IPS-18c (cell line): ENCODE data around the gene CEP170B.

Experiments
- H3K4me3 ChIP-seq: 2 replicates; pipeline ENCODE4 v1.7.0; 2013; ENCODE audit warnings: low read depth, mild to moderate bottlenecking, low read length, moderate library complexity; ENCODE audit not compliant: insufficient read depth
- H3K9me3 ChIP-seq: one replicate; pipeline ENCODE4 v1.6.1; 2013; ENCODE audit warnings: mild to moderate bottlenecking, low read length, moderate library complexity; ENCODE audit not compliant: control insufficient read depth, insufficient read depth

The CEP170B gene

DNA sequence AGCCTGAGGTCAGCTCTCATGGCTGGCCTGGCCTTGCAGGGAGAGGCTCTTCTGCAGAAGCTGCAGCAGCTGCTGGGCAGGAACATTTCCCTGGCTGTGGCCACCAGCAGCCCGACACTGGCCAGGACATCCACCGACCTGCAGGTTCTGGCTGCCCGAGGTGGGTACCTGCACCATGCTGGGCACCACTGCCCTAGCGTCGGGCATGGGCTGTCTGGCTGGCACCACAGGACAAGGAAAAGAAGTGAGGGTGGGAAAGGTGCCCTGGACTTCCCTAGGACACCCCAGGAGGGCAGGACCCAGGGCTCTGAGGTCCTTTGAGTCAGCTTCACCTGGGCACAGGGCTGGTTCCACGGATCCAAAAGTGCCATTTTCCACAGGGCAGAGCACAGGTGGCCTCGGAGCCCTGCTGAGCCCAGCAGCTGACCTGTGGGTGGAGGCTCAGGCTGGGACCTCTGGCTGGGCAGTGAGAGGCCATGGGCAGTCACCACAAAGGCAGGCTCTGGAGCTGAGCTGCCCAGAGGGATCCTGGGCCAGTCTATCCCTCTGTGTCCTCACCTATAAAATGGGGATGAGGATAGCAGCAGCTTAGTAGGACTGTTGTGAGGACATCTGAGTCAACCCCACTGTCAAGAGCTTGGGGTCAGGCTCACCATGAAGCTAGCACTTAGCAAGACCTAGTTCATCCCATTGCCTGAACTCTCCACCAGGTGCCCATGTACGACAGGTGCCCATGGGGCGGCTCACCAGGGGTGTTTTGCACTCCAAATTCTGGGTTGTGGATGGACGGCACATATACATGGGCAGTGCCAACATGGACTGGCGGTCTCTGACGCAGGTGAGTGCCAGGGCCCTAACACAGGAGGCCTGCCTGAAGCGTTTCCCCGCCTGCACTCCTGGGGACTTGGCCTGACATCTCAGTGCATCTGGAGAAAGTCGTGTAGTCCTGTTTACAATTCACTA lies 64.5 kb downstream of the CEP170B start:
- no peaks in the 10 kb centered on the region for H3K9me3 ChIP-seq
- no peak overlapping the region for H3K4me3 ChIP-seq

DNA sequence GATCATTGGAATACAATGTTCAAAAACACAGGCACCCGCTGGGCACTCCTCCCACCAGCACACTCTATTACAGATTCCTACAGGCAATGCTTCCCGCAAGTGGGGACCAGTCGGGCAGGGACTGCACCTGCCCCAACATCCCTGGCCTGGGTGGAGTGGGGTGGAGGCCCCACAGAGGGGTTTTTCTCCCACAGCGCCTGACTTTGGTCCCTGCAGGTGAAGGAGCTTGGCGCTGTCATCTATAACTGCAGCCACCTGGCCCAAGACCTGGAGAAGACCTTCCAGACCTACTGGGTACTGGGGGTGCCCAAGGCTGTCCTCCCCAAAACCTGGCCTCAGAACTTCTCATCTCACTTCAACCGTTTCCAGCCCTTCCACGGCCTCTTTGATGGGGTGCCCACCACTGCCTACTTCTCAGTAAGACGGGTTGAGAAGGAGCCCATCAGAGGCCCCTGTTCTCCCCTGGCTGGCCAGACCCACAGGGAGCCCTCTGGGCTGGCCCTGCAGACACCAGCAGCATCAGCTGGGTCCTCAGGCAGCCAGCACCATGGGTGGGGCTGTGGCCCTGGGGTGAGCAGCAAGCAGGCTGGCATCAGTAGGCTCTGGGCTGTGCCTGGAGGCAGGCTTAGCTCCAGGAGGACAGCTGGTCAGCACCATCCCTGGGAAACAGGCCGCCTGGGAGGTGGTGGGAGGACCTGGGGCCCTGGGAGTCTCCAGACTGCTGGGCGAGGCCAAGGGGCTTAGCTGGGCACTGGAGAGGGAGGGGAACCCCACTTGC lies 65.6 kb downstream of the CEP170B start:
- no peaks in the 10 kb centered on the region for H3K9me3 ChIP-seq
- H3K4me3 ChIP-seq = no peak overlapping the region

DNA sequence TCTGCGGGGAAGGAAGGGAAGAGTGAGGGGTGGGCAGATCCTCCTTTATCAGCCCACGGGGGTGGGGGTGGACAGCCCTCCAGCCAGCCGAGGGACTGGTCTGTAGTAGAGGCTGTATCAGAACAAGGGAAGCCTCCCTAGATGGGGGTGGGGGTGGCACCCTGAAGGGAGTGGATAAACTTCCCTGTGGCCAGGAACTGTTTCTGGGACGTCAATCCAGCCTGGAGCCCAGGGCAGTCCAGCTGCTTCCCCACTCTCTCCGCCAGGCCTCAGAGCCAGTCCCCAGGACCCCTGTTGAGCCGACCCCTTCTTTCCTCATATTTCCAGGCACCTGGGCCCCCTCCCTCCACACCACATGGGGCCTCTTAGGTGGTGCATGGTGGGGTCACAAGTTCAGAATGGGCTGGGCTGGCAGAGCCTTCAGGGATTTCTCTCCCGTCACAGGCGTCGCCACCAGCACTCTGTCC lies 66.3 kb downstream of the CEP170B start:
- Histone ChIP-seq H3K9me3 (no peaks in the 10 kb centered on the region), H3K4me3 (no peak overlapping the region)

DNA sequence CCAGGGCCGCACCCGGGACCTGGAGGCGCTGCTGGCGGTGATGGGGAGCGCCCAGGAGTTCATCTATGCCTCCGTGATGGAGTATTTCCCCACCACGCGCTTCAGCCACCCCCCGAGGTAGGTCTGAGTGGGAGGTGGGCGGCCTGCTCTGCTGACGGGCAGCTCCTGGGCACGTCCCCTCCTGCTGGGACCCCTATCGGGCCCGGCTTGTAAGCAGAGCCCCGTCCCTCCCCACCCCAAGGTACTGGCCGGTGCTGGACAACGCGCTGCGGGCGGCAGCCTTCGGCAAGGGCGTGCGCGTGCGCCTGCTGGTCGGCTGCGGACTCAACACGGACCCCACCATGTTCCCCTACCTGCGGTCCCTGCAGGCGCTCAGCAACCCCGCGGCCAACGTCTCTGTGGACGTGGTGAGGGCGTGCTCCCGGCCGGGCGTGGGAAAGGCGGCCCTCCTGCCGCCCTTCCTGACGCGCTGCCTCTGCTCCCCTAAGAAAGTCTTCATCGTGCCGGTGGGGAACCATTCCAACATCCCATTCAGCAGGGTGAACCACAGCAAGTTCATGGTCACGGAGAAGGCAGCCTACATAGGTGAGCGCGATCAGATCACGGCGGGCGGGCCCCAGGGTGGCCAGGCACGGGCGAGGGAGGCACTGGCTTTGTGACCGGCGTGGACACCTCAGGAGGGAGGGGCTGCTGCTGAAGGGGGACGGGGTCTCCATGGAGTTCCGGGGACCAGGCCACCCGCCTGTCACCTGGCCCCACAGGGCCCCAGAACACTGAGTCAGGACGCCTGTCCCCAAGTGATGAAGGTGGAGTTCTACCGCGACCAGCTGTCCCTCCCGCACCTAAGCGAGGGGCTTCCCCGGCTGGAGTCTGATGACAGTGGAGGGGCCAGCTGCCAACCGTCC lies 67.0 kb downstream of the CEP170B start:
- Histone ChIP-seq H3K9me3 (no peaks in the 10 kb centered on the region), H3K4me3 (no peak overlapping the region)

DNA sequence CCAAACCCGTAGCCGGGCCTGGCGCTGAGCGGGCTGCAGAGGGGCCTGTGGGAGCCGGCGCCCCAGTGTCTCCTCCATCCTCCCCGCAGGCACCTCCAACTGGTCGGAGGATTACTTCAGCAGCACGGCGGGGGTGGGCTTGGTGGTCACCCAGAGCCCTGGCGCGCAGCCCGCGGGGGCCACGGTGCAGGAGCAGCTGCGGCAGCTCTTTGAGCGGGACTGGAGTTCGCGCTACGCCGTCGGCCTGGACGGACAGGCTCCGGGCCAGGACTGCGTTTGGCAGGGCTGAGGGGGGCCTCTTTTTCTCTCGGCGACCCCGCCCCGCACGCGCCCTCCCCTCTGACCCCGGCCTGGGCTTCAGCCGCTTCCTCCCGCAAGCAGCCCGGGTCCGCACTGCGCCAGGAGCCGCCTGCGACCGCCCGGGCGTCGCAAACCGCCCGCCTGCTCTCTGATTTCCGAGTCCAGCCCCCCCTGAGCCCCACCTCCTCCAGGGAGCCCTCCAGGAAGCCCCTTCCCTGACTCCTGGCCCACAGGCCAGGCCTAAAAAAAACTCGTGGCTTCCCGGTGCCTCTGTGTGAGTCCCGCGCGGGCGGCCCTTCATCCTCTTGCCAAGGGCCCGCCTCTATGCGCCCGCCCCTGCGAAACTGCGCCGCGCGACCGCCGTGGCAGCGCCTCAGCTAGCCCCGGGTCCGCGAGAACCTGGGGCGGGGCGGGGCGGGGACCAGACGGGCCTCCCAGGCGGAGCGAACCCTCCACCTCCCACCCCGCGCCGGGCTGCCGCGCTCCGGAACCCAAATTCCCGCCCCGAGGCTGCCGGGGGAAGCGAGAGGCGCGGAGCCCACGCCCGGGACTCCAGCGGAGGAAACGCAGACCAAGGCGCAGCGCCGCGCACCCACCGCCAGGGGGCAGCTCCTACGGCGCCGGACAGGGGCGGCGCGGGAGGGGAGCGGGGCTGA lies 67.9 kb downstream of the CEP170B start:
- Histone ChIP-seq H3K4me3 (peak overlapping the region; percentile 53), H3K9me3 (no peaks in the 10 kb centered on the region)

DNA sequence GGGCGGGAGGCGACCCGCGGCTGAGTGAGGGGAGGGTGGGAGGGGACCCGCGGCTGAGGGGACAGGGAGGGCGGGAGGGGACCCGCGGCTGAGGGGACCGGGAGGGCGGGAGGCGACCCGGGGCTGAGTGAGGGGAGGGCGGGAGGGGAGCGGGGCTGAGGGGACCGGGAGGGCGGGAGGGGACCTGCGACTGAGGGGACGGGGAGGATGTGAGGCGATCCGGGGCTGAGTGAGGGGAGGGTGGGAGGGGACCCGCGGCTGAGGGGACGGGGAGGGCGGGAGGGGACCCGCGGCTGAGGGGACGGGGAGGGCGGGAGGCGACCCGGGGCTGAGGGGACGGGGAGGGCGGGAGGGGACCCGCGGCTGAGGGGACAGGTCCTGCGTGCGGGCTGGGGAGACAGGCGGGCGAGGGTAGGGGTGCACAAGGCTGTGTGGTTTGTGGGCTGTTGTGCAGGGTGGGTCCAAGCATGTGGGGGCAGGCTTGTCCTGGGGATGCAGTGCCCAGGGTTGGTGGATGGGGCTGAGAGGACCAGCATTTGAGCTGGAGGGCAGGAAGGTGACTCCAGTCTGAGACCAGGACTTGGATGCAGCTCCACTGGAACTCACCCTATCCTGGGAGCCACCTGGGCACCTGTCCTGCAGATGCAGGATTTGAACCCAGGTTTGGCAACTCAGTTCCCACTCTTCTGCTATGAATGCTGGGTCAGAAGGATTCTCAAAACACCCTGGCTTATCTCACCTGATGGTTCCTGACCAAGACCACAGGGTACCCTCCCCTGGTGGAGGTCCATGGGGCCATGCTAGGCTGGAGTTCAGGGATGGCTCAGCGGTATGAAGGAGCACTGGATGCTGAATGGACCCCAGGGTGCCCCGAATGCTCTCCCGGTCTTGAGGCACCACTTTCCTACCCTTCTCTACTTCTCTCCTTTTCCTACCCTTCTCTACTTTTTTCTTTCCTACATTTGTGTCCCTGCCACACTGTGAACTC lies 69.0 kb downstream of the CEP170B start:
- H3K4me3 ChIP-seq = peak overlapping the region; percentile 40; the same call in 1 of the 2 replicates

DNA sequence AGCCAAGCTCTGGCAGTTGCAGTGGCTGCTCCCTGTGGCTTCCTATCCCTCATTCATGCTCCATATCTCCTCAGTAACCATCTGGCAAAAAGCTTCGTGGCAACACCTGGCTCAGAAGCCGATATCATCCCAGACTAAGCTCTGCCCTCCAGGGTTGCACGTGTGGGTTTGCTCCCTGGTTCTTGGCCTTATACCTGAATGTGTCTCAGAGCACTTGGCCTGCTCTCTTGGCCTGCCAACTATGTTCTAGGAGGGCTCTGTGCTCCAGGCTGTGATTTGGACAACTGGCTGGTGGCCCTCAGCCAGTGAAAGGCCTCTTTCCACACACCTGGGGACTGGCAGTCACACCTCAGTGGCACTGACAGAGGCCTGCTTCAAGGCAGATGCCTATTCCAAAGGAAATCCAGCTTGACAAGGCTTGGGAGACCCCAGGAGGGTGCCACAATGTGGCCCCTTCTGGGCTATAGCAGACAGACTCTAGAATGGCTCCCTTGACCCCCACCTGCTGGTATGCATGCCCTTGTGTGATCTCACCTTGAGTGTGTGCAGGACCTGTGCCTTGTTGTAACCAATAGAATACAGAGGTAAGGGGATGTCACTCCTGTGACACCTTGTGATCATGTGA lies 70.1 kb downstream of the CEP170B start:
- no peak overlapping the region for H3K4me3 ChIP-seq
- no peaks in the 10 kb centered on the region for H3K9me3 ChIP-seq

More for the DNA sequence above, 69.0 kb downstream of the CEP170B start:
- H3K9me3 ChIP-seq = no peaks in the 10 kb centered on the region

DNA sequence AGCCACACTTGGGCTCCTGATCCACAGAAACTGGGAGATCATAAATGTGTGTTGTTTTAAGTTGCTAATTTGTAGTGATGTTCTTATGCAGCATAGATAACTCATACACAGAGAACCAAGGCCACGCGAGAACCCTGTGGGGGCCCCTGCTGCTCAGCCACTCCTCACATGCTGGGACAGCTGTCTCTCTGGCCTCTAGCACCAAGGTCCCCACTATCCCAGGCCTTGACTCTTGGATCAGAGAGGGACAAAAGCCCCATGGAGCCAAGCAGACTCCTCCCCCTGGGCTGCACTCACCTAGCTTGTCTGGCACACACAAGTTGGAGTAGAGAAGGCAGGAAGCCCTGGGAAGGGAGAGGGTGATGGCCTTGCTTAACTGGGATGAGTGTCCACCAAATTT lies 70.9 kb downstream of the CEP170B start:
- Histone ChIP-seq H3K9me3 (no peaks in the 10 kb centered on the region), H3K4me3 (no peak overlapping the region)

DNA sequence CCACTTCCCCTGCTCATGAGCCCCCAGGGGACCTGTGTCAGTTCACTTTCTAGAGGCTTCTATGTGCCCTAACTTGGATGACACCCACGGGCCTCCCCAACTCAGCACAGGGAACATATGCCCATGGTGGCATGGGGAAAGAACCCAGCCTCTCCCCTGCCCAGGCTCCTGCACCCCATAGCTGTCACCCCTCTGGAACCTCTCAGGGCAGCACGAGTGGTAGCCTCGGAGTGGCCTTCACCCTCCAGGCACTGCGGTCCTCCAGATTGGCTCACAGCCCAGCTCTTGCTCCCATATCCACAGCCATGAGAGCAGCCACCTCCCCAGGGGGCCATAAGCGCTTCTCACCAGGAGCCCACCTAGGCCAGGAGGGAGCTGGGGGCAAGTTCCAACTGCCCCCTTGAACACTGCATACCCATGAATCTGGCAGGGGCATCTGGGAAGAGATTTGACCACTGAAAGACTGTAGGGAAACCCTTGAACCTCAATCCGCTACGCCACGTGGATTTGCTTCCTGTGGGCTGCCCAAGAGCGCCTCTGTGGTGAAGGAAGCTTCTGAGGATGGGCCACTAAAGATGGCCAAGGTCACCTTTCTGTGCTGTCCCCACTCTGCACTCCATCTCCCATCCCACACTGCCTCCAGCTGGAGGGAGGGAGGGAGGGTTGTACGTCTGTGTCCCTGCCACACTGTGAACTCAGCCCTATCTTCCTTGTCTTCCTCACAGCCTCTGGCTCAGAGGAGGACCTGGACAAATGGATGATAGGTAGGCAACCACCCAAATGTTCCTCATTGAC lies 71.5 kb downstream of the CEP170B start:
- H3K9me3 ChIP-seq = no peaks in the 10 kb centered on the region
- H3K4me3 ChIP-seq = no peak overlapping the region

DNA sequence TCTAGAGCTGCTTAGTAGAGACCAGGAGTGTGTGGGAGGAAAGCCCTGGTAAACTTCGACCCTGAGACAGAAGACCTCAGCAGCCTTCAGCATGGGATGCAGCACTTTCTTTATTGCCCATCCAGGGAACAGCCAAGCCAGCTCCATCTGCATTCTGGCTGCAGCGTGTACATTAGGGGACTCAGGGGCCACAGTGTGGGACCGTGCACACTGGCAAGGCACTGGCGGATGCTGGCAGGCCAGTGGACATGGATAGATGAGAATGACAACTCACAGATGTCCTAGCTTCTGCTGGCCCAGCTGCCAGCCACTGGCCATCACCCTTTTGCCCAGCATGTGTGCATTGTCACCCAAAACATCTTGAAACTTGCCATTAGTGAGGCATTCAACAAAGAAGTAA lies 72.1 kb downstream of the CEP170B start:
- H3K4me3 ChIP-seq = no peak overlapping the region
- no peaks in the 10 kb centered on the region for H3K9me3 ChIP-seq

DNA sequence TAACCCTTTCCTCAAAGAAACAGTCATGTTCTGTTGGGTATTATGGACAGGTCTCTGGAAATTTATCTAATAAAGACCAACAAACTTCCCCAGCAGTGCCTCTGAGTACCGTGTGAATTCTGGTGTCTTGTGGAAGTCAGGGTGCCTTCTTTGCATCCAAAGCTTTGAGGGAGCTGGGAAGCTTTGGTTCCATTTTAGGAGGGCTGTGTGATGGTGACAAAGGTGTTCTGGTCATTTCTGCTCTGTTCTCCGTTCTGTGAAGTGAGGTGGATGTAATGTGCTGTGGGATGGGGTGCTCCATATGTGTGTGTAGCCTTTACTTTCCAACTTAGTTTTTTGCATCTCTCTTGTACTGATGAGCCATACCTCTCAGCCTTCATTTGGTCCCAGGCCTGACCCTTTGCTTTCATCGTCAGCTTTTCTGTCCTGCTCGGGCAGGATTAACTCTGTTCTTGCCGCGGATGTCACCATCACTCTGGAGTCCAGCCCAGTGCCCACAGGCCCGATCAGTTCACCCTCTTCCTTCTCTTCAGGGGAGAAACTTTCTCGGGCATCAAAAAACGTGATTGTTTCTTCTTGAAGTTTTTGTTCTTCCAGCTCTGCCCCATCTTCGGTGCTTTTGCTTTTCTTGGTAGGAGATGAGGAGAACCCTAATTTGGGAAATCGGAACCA lies 72.8 kb downstream of the CEP170B start:
- Histone ChIP-seq H3K4me3 (no peak overlapping the region), H3K9me3 (no peaks in the 10 kb centered on the region)

DNA sequence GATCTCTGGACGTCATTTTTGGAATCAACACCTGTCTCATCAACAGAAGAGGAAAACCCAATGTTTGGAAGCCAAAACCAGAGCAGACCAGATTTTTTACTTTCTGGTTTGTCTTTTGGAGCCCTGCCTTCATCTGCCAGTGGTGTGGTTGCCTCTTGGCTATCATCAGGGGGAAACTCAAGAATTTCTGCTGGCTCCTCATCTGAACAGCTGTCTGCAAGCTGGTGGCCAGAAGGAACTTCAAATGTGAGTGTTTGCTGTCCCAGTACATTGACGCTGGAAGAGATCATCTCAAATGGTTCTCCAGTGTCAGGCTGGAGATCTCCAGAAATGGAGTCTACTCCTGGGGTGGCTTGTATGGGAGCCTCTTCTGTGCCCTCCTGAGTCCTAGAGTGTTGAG lies 73.4 kb downstream of the CEP170B start:
- Histone ChIP-seq H3K4me3 (no peak overlapping the region), H3K9me3 (no peaks in the 10 kb centered on the region)

DNA sequence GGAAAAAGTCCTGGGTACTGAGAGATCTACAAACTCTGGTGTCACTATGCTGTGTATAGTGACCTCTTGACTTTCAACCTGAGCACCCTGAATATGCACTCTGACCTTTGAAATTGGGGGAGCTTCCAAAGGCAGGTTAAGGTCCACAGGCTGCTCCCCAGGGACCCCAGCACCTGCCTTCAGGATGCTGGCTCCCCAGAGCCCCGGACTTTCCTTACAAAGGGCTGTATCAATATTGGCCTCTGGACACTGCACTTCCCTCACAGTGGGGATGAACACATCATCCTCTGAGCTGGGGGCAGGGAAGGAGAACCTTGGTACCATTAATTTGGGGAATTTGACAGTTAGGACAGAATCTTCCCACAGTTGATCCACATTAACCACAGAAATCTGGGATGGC lies 73.9 kb downstream of the CEP170B start:
- Histone ChIP-seq H3K4me3 (no peak overlapping the region), H3K9me3 (no peaks in the 10 kb centered on the region)
